HCT116 (cell line): Measurements from ENCODE around the gene COL4A1. TPM values are rescaled to one million over a fixed set of nuclear protein-coding genes. Genes with fewer than 3 reads are reported as not detected.

Experiments used
- ATAC-seq: fragments of 200-7000 bp; cut with Tn5 transposase; 2 replicates; pipeline ENCODE4 v1.9.1; 2020; ENCODE audit warnings: mild to moderate bottlenecking, moderate library complexity
- BruUV-seq: library from RNA; stranded (reverse); fragments of 400-500 nt; replicated peaks from 2 replicates; lab custom pipeline; 2021; lab: Mats Ljungman, UMichigan
- CTCF ChIA-PET: fragments of 300-600 bp; sonication (Branson Sonifier 250); formaldehyde crosslinking; loops from one replicate; lab custom pipeline; 2021; ENCODE audit warnings: antibody characterized with exemption; lab: Charles Lee
- POLR2A ChIA-PET: fragments of 300-600, 350-600 bp; sonication (Branson Sonifier 250); formaldehyde crosslinking; loops from one replicate; lab custom pipeline; 2021; ENCODE audit warnings: antibody characterized with exemption; lab: Charles Lee
- RAD21 ChIA-PET, 2 experiments: fragments of 300-600 bp; sonication (Branson Sonifier 250); formaldehyde crosslinking; loops; one replicate each; lab custom pipeline; 2023; ENCODE audit warnings: low total read pairs in 2 of 2; ENCODE audit not compliant: uncharacterized antibody in 2 of 2, unreplicated experiment in 2 of 2, low non-redundant PET in 1 of 2; lab: Charles Lee
- DNase-seq: peaks from one replicate; pipeline ENCODE4 v3.0.0-alpha.2; 2010; ENCODE audit warnings: low read depth, low spot score
- H2AFZ ChIP-seq: fragments of 200-600 bp; shearing (Covaris generic), sonication (generic); 2 replicates; pipeline ENCODE4 v1.6.1; 2017; ENCODE audit warnings: low read depth, mixed run types, mixed read lengths, antibody characterized with exemption, low read length; ENCODE audit not compliant: poor library complexity, severe bottlenecking
- H3K27ac ChIP-seq: 2 replicates; pipeline ENCODE4 v1.5.1; 2012; ENCODE audit warnings: low read depth, low read length
- H3K27me3 ChIP-seq: fragments of 200-600 bp; sonication (generic); 2 replicates; pipeline ENCODE4 v1.6.1; 2016; ENCODE audit warnings: mixed run types, low read length, mixed read lengths; ENCODE audit not compliant: insufficient read depth
- H3K36me3 ChIP-seq, 2 experiments: fragments of 200-500 bp in 1 of 2; fragments of 200-600 bp in 1 of 2; sonication (Bioruptor generic) in 1 of 2; sonication (generic) in 1 of 2; 2 replicates each; pipeline versions ENCODE4 v1.5.1 to v1.6.1; 2014 to 2016; ENCODE audit warnings: low read length in 2 of 2, inconsistent platforms in 1 of 2, mixed read lengths in 1 of 2, mixed run types in 1 of 2; ENCODE audit not compliant: insufficient read depth in 2 of 2, control insufficient read depth in 1 of 2
- H3K4me1 ChIP-seq, 2 experiments: fragments of 200-600 bp in 1 of 2; sonication (generic) in 1 of 2; 2 replicates each; pipeline versions ENCODE4 v1.5.1 to v1.6.1; 2012 to 2017; ENCODE audit warnings: low read length in 2 of 2, inconsistent platforms in 1 of 2, mild to moderate bottlenecking in 1 of 2, mixed read lengths in 1 of 2, mixed run types in 1 of 2, moderate library complexity in 1 of 2; ENCODE audit not compliant: insufficient read depth in 2 of 2, control insufficient read depth in 1 of 2
- H3K4me2 ChIP-seq: fragments of 200-600 bp; sonication (generic); 2 replicates; pipeline ENCODE4 v1.6.1; 2017; ENCODE audit warnings: mixed run types, low read length, mixed read lengths
- H3K4me3 ChIP-seq, 2 experiments: fragments of 200-600 bp in 1 of 2; sonication (generic) in 1 of 2; replicated peaks in 1 of 2; 2 replicates each; pipeline ENCODE4 v1.5.1; 2011 to 2016; ENCODE audit warnings: low read length in 2 of 2, control low read depth in 1 of 2, low read depth in 1 of 2, mild to moderate bottlenecking in 1 of 2, mixed read lengths in 1 of 2, mixed run types in 1 of 2
- H3K79me2 ChIP-seq: fragments of 200-600 bp; sonication (generic); 2 replicates; pipeline ENCODE4 v1.6.1; 2017; ENCODE audit warnings: mild to moderate bottlenecking, mixed run types, low read length, moderate library complexity, mixed read lengths; ENCODE audit not compliant: insufficient read depth
- H3K9ac ChIP-seq: fragments of 200-600 bp; sonication (generic); 2 replicates; pipeline ENCODE4 v1.6.1; 2016; ENCODE audit warnings: low read length, mixed read lengths
- H3K9me2 ChIP-seq: fragments of 200-600 bp; sonication (generic), shearing (Covaris generic); 2 replicates; pipeline ENCODE4 v1.6.1; 2017; ENCODE audit warnings: mixed run types, mild to moderate bottlenecking, moderate library complexity; ENCODE audit not compliant: insufficient read depth
- H3K9me3 ChIP-seq, 2 experiments: fragments of 200-500 bp in 1 of 2; fragments of 200-600 bp in 1 of 2; sonication (Bioruptor generic) in 1 of 2; sonication (generic) in 1 of 2; 2 replicates each; pipeline ENCODE4 v1.6.1; 2014 to 2017; ENCODE audit warnings: low read length in 2 of 2, mixed read lengths in 2 of 2, inconsistent platforms in 1 of 2, low read depth in 1 of 2, mild to moderate bottlenecking in 1 of 2, mixed run types in 1 of 2, moderate library complexity in 1 of 2; ENCODE audit not compliant: control insufficient read depth in 1 of 2, insufficient read depth in 1 of 2
- H4K20me1 ChIP-seq: fragments of 200-600 bp; sonication (generic), shearing (Covaris generic); 2 replicates; pipeline ENCODE4 v1.6.1; 2017; ENCODE audit warnings: mixed run types, mild to moderate bottlenecking, moderate library complexity; ENCODE audit not compliant: insufficient read depth
- EGR1 ChIP-seq: IDR thresholded peaks from 2 replicates; pipeline ENCODE4 v1.6.1; 2012; ENCODE audit warnings: low read depth
- ELF1 ChIP-seq: IDR thresholded peaks from 2 replicates; pipeline ENCODE4 v1.6.1; 2012; ENCODE audit warnings: low read depth, borderline replicate concordance
- EZH2 ChIP-seq: fragments of 200-600 bp; sonication (generic); IDR thresholded peaks from 2 replicates; pipeline ENCODE4 v1.6.1; 2017; ENCODE audit warnings: antibody characterized with exemption, mixed run types
- EZH2phosphoT487 ChIP-seq: fragments of 200-600 bp; IDR thresholded peaks from 2 replicates; pipeline ENCODE4 v1.6.1; 2018; ENCODE audit warnings: antibody characterized with exemption, borderline replicate concordance
- JUND ChIP-seq: IDR thresholded peaks from 2 replicates; pipeline ENCODE4 v1.6.1; 2012
- POLR2AphosphoS5 ChIP-seq: IDR thresholded peaks from 2 replicates; pipeline ENCODE4 v1.6.1; 2011; ENCODE audit warnings: mild to moderate bottlenecking, low read depth, low read length, moderate library complexity
- RAD21 ChIP-seq: IDR thresholded peaks from 2 replicates; pipeline ENCODE4 v1.6.1; 2012; ENCODE audit warnings: low read depth, mild to moderate bottlenecking
- SIN3A ChIP-seq: IDR thresholded peaks from 2 replicates; pipeline ENCODE4 v1.6.1; 2012; ENCODE audit warnings: low read depth
- SRF ChIP-seq: IDR thresholded peaks from 2 replicates; pipeline ENCODE4 v1.6.1; 2012; ENCODE audit warnings: low read depth
- TCF7L2 ChIP-seq: IDR thresholded peaks from 2 replicates; pipeline ENCODE4 v1.7.0; 2011; ENCODE audit warnings: borderline replicate concordance, inconsistent platforms; ENCODE audit not compliant: insufficient read depth, insufficient read length; ENCODE audit errors: extremely low read depth
- YY1 ChIP-seq: IDR thresholded peaks from 2 replicates; pipeline ENCODE4 v1.6.1; 2011; ENCODE audit warnings: low read length, low read depth, moderate library complexity, mild to moderate bottlenecking; ENCODE audit not compliant: insufficient replicate concordance; ENCODE audit errors: extremely low read depth
- ZFX ChIP-seq: fragments of 450-650 bp; IDR thresholded peaks from 2 replicates; pipeline ENCODE4 v1.6.1; 2017
- ZNF274 ChIP-seq: fragments of 200-500 bp; sonication (Bioruptor generic); IDR thresholded peaks from 2 replicates; pipeline ENCODE4 v1.6.1; 2014; ENCODE audit warnings: mild to moderate bottlenecking, low read depth, low read length, inconsistent platforms
- intact Hi-C: fragments of 100-400 bp; cut with micrococcal nuclease; formaldehyde crosslinking; loops from 2 replicates; pipeline ENCODE4 v1.10.0; 2022
- total RNA-seq: library from RNA; stranded (reverse); gene quantifications from one replicate; pipeline ENCODE4 v1.2.1, GENCODE V29; 2021; ENCODE audit not compliant: unreplicated experiment
- TF ChIP-seq, protein P1 (sequence below), 3 experiments: fragments of 200-600 bp in 1 of 3; sonication (generic) in 1 of 3; IDR thresholded peaks in 2 of 3; conservative IDR thresholded peaks in 1 of 3; 2 replicates each; pipeline ENCODE4 v1.5.1; 2012 to 2017; ENCODE audit warnings: low read depth in 2 of 3, low read length in 2 of 3, antibody characterized with exemption in 1 of 3, borderline replicate concordance in 1 of 3, control low read depth in 1 of 3, mild to moderate bottlenecking in 1 of 3, mixed read lengths in 1 of 3, mixed run types in 1 of 3, moderate library complexity in 1 of 3; ENCODE audit not compliant: insufficient read depth in 1 of 3
- TF ChIP-seq, protein P2 (sequence below): IDR thresholded peaks from 2 replicates; pipeline ENCODE4 v1.6.1; 2012

COL4A1 gene
- total RNA-seq, 1 experiment from 2014 or later, result 0.57 TPM

DNA sequence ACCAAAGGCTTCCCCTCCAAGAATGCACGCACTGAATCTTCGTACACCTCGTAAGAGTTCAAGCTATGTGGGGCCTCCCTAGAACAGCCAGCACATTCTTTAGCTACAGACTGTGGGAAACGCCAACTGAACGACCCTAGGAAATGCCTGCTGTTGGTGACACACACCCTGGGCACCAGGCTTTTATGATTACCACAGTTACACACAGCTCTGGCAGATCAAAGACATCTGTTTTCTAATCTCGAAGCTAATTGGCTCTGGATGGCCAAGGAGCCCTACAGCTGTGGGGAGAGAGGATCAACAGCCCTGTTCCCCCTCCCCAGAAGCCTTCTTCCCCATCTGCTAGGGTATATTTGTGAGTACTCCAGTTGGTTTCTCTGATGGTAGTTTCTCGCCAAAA, 123.0 kb downstream of the COL4A1 start:
- CTCF ChIA-PET, result no interaction called here
- no peaks in the 10 kb centered on the region for H3K4me1 ChIP-seq
- H3K79me2 ChIP-seq, result no peaks in the 10 kb centered on the region
- DNase-seq (no peak), ATAC-seq (no peak)
- POLR2A ChIA-PET, result no interaction called here
- no TSS peak for BruUV-seq
- H3K9ac ChIP-seq, result no peak overlapping the region
- H3K9me2 ChIP-seq, result no peaks in the 10 kb centered on the region
- no peak for TF ChIP-seq ELF1
- TF ChIP-seq ZFX, result no peak
- no peak for TF ChIP-seq POLR2AphosphoS5
- TF ChIP-seq, protein P1, sequence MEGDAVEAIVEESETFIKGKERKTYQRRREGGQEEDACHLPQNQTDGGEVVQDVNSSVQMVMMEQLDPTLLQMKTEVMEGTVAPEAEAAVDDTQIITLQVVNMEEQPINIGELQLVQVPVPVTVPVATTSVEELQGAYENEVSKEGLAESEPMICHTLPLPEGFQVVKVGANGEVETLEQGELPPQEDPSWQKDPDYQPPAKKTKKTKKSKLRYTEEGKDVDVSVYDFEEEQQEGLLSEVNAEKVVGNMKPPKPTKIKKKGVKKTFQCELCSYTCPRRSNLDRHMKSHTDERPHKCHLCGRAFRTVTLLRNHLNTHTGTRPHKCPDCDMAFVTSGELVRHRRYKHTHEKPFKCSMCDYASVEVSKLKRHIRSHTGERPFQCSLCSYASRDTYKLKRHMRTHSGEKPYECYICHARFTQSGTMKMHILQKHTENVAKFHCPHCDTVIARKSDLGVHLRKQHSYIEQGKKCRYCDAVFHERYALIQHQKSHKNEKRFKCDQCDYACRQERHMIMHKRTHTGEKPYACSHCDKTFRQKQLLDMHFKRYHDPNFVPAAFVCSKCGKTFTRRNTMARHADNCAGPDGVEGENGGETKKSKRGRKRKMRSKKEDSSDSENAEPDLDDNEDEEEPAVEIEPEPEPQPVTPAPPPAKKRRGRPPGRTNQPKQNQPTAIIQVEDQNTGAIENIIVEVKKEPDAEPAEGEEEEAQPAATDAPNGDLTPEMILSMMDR (IDR thresholded peaks at IDR 0.05 in 2 of 3, conservative IDR thresholded peaks at IDR 0.05 in 1 of 3; ENCODE audit: borderline replicate concordance in 1 of 3, insufficient read depth in 1 of 3, low read depth in 2 of 3, low read length in 2 of 3), result no peak
- no peak for TF ChIP-seq ZNF274
- TF ChIP-seq RAD21, result no peak
- TF ChIP-seq TCF7L2, result no peak
- no peak overlapping the region for H3K4me3 ChIP-seq
- H2AFZ ChIP-seq, result no peak overlapping the region
- intact Hi-C loops, result no loop called here
- no peaks in the 10 kb centered on the region for H3K36me3 ChIP-seq
- no peaks in the 10 kb centered on the region for H4K20me1 ChIP-seq
- H3K9me3 ChIP-seq, result no peaks in the 10 kb centered on the region
- H3K27ac ChIP-seq, result no peak overlapping the region
- RAD21 ChIA-PET, result no interaction called here
- H3K27me3 ChIP-seq, result no peaks in the 10 kb centered on the region
- H3K4me2 ChIP-seq, result no peak overlapping the region

DNA sequence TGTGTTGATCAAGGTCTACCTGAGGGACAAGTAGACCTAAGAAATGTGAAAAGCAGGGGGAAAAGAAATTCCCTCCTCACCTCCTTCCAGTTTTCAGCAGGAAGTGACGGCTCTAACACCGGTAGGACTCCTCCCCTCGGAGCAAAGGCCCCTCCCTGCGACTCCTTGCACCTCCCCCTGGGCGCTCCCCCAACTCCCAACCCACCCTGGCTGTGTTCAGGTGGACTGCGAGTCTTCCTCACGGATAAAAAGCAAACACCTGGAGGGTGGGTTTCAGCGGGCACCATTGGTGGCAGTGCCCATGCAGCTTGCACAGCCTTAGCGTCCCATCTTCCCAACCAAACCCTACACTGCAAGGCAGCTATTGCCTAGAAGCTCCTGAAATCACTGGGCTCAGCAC, 124.5 kb downstream of the COL4A1 start:
- Histone ChIP-seq H2AFZ (no peak overlapping the region), H3K4me1 (no peaks in the 10 kb centered on the region), H3K27me3 (no peaks in the 10 kb centered on the region), H4K20me1 (no peaks in the 10 kb centered on the region), H3K9me2 (no peaks in the 10 kb centered on the region), H3K4me3 (no peak overlapping the region), H3K36me3 (no peaks in the 10 kb centered on the region), H3K4me2 (no peak overlapping the region), H3K79me2 (no peaks in the 10 kb centered on the region), H3K9me3 (no peaks in the 10 kb centered on the region), H3K9ac (no peak overlapping the region), H3K27ac (no peak overlapping the region)
- ChIA-PET RAD21 (no interaction called here), POLR2A (no interaction called here), CTCF (no interaction called here)
- ATAC-seq, result no peak
- DNase-seq, result no peak
- no TSS peak for BruUV-seq
- TF ChIP-seq EGR1 (no peak), SIN3A (no peak), ZNF274 (no peak), EZH2 (no peak), EZH2phosphoT487 (no peak), JUND (no peak), ELF1 (no peak), RAD21 (no peak), TCF7L2 (no peak), SRF (no peak), YY1 (no peak)
- TF ChIP-seq, protein P2, sequence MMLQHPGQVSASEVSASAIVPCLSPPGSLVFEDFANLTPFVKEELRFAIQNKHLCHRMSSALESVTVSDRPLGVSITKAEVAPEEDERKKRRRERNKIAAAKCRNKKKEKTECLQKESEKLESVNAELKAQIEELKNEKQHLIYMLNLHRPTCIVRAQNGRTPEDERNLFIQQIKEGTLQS, result no peak
- intact Hi-C loops, result no loop called here
